Astrocyte of the hippocampus (primary cell): ENCODE data around the gene RNASEH2A.

Source experiments
- DNase-seq: peaks from one replicate; pipeline ENCODE4 v3.0.0; 2011; ENCODE audit warnings: low read depth, low spot score

The RNASEH2A gene

GRCh38 chr19:12806242-12807081 lies at the start of gene RNASEH2A:
TSS of gene RNASEH2A (plus strand) at chr19:12806584. CDS start at chr19:12806674, 90 bp downstream.
- DNase-seq, result peak; percentile 97

GRCh38 chr19:12757544-12758274 lies 48.7 kb upstream of the RNASEH2A start:
- peak; percentile 88 for DNase-seq

- DNase-seq, result no peak
Measured at GRCh38 chr19:12759686-12760085, 46.7 kb upstream of the RNASEH2A start.

- DNase-seq, result no peak
Measured at GRCh38 chr19:12763100-12763499, 43.3 kb upstream of the RNASEH2A start.

- no peak for DNase-seq
Measured at GRCh38 chr19:12764698-12765097, 41.7 kb upstream of the RNASEH2A start.

GRCh38 chr19:12766051-12766521 lies 40.3 kb upstream of the RNASEH2A start:
- peak; percentile 86 for DNase-seq

GRCh38 chr19:12767150-12767549 lies 39.2 kb upstream of the RNASEH2A start:
- no peak for DNase-seq

- no peak for DNase-seq
Measured at GRCh38 chr19:12767666-12768065, 38.7 kb upstream of the RNASEH2A start.

GRCh38 chr19:12769689-12770088 lies 36.7 kb upstream of the RNASEH2A start:
- DNase-seq, result peak; percentile 37

GRCh38 chr19:12770922-12771321 lies 35.5 kb upstream of the RNASEH2A start:
- DNase-seq, result no peak

GRCh38 chr19:12772323-12772722 lies 34.1 kb upstream of the RNASEH2A start:
- no peak for DNase-seq

GRCh38 chr19:12773571-12773970 lies 32.8 kb upstream of the RNASEH2A start:
- DNase-seq, result peak; percentile 47

GRCh38 chr19:12774588-12775555 lies 31.5 kb upstream of the RNASEH2A start, which contains the start of gene HOOK2:
TSS of gene HOOK2 (minus strand) at chr19:12775552. CDS start at chr19:12775449, 103 bp downstream.
- DNase-seq, result no peak

GRCh38 chr19:12777217-12778016 lies 29.0 kb upstream of the RNASEH2A start:
- DNase-seq, result peak; percentile 92

- peak; percentile 85 for DNase-seq
Measured at GRCh38 chr19:12778017-12778904, 28.1 kb upstream of the RNASEH2A start.

GRCh38 chr19:12778905-12779161 lies 27.6 kb upstream of the RNASEH2A start:
- no peak for DNase-seq

GRCh38 chr19:12779162-12779993 lies 27.0 kb upstream of the RNASEH2A start:
- DNase-seq, result peak; percentile 84

GRCh38 chr19:12782174-12782423 lies 24.3 kb upstream of the RNASEH2A start:
- DNase-seq, result no peak
